ENCODE measurements around the gene ZNF296. TPM values are rescaled to one million over a fixed set of nuclear protein-coding genes. Genes with fewer than 3 reads are reported as not detected.

ZNF296 gene
- total and polyA plus RNA-seq, 2 of the 13 experiments (the other 11 are each of a cell fraction or from before 2014, with no cell fraction given), result 0.26 to 0.62 TPM

- TF ChIP-seq ZNF318 (CRISPR knock-in tag; IDR thresholded peaks at IDR 0.05) (no peak), ZNF674 (CRISPR knock-in tag; IDR thresholded peaks at IDR 0.05; ENCODE audit: low read depth) (no peak), ZNF180 (CRISPR knock-in tag; IDR thresholded peaks at IDR 0.05; ENCODE audit: borderline replicate concordance, low read depth) (peak; percentile 70; the same call in 1 of the 2 replicates), MXD4 (CRISPR knock-in tag; IDR thresholded peaks at IDR 0.05) (peak; percentile 97), ZNF619 (CRISPR knock-in tag; IDR thresholded peaks at IDR 0.05) (0 out of 2 replicates have a peak, but pooled peaks have one; percentile 27), TBX2 (CRISPR knock-in tag; IDR thresholded peaks at IDR 0.05; ENCODE audit: borderline replicate concordance) (peak; percentile 66; the same call in 1 of the 2 replicates), ZNF549 (CRISPR knock-in tag; IDR thresholded peaks at IDR 0.05) (no peak), ZNF83 (CRISPR knock-in tag; IDR thresholded peaks at IDR 0.05; ENCODE audit: borderline replicate concordance) (0 out of 2 replicates have a peak, but pooled peaks have one; percentile 83), PBX3 (CRISPR knock-in tag; IDR thresholded peaks at IDR 0.05; ENCODE audit: borderline replicate concordance) (0 out of 2 replicates have a peak, but pooled peaks have one; percentile 31), MEIS1 (CRISPR knock-in tag; IDR thresholded peaks at IDR 0.05; ENCODE audit: borderline replicate concordance) (no peak; the same call in 1 of the 2 replicates), TRIM24 (CRISPR knock-in tag; IDR thresholded peaks at IDR 0.05) (no peak), ZBTB7B (CRISPR knock-in tag; IDR thresholded peaks at IDR 0.05) (peak; percentile 81), SMARCE1 (IDR thresholded peaks at IDR 0.05; ENCODE audit: borderline replicate concordance) (no peak), ZNF781 (CRISPR knock-in tag; IDR thresholded peaks at IDR 0.05; ENCODE audit: borderline replicate concordance, not compliant biosample characterization) (no peak), ATRX (CRISPR knock-in tag; IDR thresholded peaks at IDR 0.05; ENCODE audit: borderline replicate concordance) (no peak), MYNN (CRISPR knock-in tag; IDR thresholded peaks at IDR 0.05; ENCODE audit: low read depth) (0 out of 2 replicates have a peak, but pooled peaks have one; percentile 48), GTF3A (CRISPR knock-in tag; conservative IDR thresholded peaks at IDR 0.05) (no peak), HNRNPLL (IDR thresholded peaks at IDR 0.05; ENCODE audit: low read depth, low read length, poor library complexity, severe bottlenecking) (peak; percentile 71), EHMT2 (IDR thresholded peaks at IDR 0.05; ENCODE audit: borderline replicate concordance, low read depth, low read length) (no peak), NAIF1 (CRISPR knock-in tag; IDR thresholded peaks at IDR 0.05; ENCODE audit: borderline replicate concordance) (peak; percentile 34; the same call in 1 of the 2 replicates)
These were observed 3.0 kb upstream of the ZNF296 start, which contains the start of gene GEMIN7 (continued) for GRCh38 chr19:45079063-45079910.
